HepG2 (cell line): ENCODE measurements around the gene ALS2. TPM values are rescaled to one million over a fixed set of nuclear protein-coding genes. Genes with fewer than 3 reads are reported as not detected.
A peak's percentile ranks its signal among the peaks of the same experiment; 100 is the strongest.

ENCODE experiments used
- HMG20A ChIP-seq: IDR thresholded peaks from 2 replicates; pipeline ENCODE4 v1.6.1; 2016; ENCODE audit warnings: borderline replicate concordance
- KDM6A ChIP-seq: IDR thresholded peaks from 2 replicates; pipeline ENCODE4 v1.6.1; 2016; ENCODE audit warnings: low read depth
- SAP130 ChIP-seq: IDR thresholded peaks from 2 replicates; pipeline ENCODE4 v1.6.1; 2016; ENCODE audit warnings: low read depth
- SKI ChIP-seq: fragments of 450-650 bp; IDR thresholded peaks from one replicate; pipeline ENCODE4 v1.6.1; 2018; ENCODE audit warnings: mild to moderate bottlenecking; ENCODE audit not compliant: partially characterized antibody
- ZNF136 ChIP-seq: sonication (generic); formaldehyde crosslinking; IDR thresholded peaks from 2 replicates; pipeline ENCODE4 v1.8.1; 2022; ENCODE audit warnings: low read depth, mild to moderate bottlenecking, moderate library complexity, missing genetic modification reagents
- ZNF232 ChIP-seq: sonication (generic); formaldehyde crosslinking; IDR thresholded peaks from 2 replicates; pipeline ENCODE4 v1.4.0; 2020; ENCODE audit warnings: missing genetic modification reagents, borderline replicate concordance
- polyA plus RNA-seq, 8 experiments: library from polyadenylated mRNA; depleted of rRNA in 3 of 8; stranded (reverse) in 7 of 8; unstranded in 1 of 8; fragments of >200 nt; fragmentation: Illumina TruSeq in 4 of 8; extraction: Trizol in 4 of 8; gene quantifications; 2 replicates each; pipeline versions ENCODE4 v1.2.1 to v1.2.3, GENCODE V29; 2011 to 2016; ENCODE audit warnings: low read depth in 4 of 8, missing spikeins in 1 of 8, mixed read lengths in 1 of 8; ENCODE audit not compliant: insufficient read depth in 1 of 8
- total RNA-seq, 5 experiments: library from RNA; depleted of rRNA; stranded (reverse); fragments of >200 nt; fragmentation: Illumina TruSeq; extraction: Trizol; gene quantifications; 2 replicates each; pipeline ENCODE4 v1.2.3, GENCODE V29; 2016; ENCODE audit warnings: low read depth in 1 of 5
- TF ChIP-seq, protein P1 (sequence below): sonication (generic); formaldehyde crosslinking; IDR thresholded peaks from one replicate; pipeline ENCODE4 v1.5.1; 2020; ENCODE audit warnings: mild to moderate bottlenecking, missing genetic modification reagents; ENCODE audit errors: not compliant biosample characterization
- TF ChIP-seq, protein P2 (sequence below): sonication (generic); formaldehyde crosslinking; IDR thresholded peaks from 2 replicates; pipeline ENCODE4 v1.4.0; 2020; ENCODE audit warnings: missing genetic modification reagents, mild to moderate bottlenecking, borderline replicate concordance
- TF ChIP-seq, protein P3 (sequence below): IDR thresholded peaks from 2 replicates; pipeline ENCODE4 v1.4.0; 2020; ENCODE audit warnings: mild to moderate bottlenecking, missing genetic modification reagents
- TF ChIP-seq, protein P4 (sequence below): sonication (generic); formaldehyde crosslinking; IDR thresholded peaks from 2 replicates; pipeline ENCODE4 v1.4.0; 2020; ENCODE audit warnings: missing genetic modification reagents, borderline replicate concordance

Gene ALS2
- total and polyA plus RNA-seq, 2 of the 13 experiments (the other 11 are each of a cell fraction or from before 2014, with no cell fraction given) = 12.7 to 19.3 TPM

DNA sequence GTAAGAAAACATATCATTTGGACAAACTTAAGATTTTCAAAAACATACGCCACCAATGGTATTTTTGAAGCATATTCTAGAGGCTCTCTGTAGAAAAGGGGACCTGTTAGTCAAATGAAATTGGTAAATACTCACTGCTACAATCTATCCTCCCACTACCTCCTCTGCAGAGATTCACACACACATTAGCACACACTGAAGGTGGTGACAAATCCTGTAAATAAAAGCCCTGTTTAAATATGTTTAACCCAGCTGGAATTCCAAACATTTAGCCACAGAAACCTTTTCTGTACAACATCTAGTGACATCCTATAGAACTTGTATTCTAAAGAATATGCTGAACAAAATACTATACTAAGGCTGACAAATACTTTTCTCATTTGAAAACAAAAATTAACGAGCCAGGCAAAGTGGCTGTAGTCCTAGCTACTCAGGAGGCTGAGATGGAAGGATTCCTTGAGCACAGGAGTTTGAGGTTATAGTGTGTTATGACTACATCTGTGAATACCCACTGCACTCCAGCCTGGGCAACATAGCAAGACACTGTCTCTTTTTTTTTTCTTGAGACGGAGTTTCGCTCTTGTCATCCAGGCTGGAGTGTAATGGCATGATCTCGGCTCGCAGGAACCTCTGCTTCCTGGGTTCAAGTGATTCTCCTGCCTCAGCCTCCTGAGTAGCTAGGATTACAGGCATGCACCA is 25.9 kb downstream of the ALS2 start (continued):
- TF ChIP-seq, protein P1, sequence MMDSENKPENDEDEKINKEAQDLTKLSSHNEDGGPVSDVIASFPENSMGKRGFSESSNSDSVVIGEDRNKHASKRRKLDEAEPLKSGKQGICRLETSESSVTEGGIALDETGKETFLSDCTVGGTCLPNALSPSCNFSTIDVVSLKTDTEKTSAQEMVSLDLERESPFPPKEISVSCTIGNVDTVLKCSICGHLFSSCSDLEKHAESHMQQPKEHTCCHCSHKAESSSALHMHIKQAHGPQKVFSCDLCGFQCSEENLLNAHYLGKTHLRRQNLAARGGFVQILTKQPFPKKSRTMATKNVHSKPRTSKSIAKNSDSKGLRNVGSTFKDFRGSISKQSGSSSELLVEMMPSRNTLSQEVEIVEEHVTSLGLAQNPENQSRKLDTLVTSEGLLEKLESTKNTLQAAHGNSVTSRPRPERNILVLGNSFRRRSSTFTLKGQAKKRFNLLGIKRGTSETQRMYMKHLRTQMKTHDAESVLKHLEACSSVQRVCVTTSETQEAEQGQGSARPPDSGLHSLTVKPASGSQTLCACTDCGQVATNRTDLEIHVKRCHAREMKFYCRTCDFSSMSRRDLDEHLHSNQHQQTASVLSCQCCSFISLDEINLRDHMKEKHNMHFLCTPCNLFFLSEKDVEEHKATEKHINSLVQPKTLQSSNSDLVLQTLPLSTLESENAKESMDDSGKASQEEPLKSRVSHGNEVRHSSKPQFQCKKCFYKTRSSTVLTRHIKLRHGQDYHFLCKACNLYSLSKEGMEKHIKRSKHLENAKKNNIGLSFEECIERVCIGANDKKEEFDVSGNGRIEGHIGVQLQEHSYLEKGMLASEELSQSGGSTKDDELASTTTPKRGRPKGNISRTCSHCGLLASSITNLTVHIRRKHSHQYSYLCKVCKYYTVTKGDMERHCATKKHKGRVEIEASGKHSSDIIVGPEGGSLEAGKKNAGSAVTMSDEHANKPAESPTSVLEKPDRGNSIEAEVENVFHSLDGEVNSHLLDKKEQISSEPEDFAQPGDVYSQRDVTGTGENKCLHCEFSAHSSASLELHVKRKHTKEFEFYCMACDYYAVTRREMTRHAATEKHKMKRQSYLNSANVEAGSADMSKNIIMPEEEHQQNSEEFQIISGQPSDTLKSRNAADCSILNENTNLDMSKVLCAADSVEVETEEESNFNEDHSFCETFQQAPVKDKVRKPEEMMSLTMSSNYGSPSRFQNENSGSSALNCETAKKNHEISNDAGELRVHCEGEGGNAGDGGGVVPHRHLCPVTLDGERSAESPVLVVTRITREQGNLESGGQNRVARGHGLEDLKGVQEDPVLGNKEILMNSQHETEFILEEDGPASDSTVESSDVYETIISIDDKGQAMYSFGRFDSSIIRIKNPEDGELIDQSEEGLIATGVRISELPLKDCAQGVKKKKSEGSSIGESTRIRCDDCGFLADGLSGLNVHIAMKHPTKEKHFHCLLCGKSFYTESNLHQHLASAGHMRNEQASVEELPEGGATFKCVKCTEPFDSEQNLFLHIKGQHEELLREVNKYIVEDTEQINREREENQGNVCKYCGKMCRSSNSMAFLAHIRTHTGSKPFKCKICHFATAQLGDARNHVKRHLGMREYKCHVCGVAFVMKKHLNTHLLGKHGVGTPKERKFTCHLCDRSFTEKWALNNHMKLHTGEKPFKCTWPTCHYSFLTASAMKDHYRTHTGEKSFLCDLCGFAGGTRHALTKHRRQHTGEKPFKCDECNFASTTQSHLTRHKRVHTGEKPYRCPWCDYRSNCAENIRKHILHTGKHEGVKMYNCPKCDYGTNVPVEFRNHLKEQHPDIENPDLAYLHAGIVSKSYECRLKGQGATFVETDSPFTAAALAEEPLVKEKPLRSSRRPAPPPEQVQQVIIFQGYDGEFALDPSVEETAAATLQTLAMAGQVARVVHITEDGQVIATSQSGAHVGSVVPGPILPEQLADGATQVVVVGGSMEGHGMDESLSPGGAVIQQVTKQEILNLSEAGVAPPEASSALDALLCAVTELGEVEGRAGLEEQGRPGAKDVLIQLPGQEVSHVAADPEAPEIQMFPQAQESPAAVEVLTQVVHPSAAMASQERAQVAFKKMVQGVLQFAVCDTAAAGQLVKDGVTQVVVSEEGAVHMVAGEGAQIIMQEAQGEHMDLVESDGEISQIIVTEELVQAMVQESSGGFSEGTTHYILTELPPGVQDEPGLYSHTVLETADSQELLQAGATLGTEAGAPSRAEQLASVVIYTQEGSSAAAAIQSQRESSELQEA (CRISPR knock-in tag) = no peak
- TF ChIP-seq, protein P2, sequence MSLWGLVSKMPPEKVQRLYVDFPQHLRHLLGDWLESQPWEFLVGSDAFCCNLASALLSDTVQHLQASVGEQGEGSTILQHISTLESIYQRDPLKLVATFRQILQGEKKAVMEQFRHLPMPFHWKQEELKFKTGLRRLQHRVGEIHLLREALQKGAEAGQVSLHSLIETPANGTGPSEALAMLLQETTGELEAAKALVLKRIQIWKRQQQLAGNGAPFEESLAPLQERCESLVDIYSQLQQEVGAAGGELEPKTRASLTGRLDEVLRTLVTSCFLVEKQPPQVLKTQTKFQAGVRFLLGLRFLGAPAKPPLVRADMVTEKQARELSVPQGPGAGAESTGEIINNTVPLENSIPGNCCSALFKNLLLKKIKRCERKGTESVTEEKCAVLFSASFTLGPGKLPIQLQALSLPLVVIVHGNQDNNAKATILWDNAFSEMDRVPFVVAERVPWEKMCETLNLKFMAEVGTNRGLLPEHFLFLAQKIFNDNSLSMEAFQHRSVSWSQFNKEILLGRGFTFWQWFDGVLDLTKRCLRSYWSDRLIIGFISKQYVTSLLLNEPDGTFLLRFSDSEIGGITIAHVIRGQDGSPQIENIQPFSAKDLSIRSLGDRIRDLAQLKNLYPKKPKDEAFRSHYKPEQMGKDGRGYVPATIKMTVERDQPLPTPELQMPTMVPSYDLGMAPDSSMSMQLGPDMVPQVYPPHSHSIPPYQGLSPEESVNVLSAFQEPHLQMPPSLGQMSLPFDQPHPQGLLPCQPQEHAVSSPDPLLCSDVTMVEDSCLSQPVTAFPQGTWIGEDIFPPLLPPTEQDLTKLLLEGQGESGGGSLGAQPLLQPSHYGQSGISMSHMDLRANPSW (CRISPR knock-in tag) = 0 out of 2 replicates have a peak, but pooled peaks have one; percentile 26
- TF ChIP-seq KDM6A (CRISPR knock-in tag) = no peak
- no peak for TF ChIP-seq SKI
- TF ChIP-seq ZNF136 (CRISPR knock-in tag) = no peak
- TF ChIP-seq, protein P3, sequence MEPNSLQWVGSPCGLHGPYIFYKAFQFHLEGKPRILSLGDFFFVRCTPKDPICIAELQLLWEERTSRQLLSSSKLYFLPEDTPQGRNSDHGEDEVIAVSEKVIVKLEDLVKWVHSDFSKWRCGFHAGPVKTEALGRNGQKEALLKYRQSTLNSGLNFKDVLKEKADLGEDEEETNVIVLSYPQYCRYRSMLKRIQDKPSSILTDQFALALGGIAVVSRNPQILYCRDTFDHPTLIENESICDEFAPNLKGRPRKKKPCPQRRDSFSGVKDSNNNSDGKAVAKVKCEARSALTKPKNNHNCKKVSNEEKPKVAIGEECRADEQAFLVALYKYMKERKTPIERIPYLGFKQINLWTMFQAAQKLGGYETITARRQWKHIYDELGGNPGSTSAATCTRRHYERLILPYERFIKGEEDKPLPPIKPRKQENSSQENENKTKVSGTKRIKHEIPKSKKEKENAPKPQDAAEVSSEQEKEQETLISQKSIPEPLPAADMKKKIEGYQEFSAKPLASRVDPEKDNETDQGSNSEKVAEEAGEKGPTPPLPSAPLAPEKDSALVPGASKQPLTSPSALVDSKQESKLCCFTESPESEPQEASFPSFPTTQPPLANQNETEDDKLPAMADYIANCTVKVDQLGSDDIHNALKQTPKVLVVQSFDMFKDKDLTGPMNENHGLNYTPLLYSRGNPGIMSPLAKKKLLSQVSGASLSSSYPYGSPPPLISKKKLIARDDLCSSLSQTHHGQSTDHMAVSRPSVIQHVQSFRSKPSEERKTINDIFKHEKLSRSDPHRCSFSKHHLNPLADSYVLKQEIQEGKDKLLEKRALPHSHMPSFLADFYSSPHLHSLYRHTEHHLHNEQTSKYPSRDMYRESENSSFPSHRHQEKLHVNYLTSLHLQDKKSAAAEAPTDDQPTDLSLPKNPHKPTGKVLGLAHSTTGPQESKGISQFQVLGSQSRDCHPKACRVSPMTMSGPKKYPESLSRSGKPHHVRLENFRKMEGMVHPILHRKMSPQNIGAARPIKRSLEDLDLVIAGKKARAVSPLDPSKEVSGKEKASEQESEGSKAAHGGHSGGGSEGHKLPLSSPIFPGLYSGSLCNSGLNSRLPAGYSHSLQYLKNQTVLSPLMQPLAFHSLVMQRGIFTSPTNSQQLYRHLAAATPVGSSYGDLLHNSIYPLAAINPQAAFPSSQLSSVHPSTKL (CRISPR knock-in tag) = peak; percentile 79
- no peak for TF ChIP-seq ZNF232
- TF ChIP-seq, protein P4, sequence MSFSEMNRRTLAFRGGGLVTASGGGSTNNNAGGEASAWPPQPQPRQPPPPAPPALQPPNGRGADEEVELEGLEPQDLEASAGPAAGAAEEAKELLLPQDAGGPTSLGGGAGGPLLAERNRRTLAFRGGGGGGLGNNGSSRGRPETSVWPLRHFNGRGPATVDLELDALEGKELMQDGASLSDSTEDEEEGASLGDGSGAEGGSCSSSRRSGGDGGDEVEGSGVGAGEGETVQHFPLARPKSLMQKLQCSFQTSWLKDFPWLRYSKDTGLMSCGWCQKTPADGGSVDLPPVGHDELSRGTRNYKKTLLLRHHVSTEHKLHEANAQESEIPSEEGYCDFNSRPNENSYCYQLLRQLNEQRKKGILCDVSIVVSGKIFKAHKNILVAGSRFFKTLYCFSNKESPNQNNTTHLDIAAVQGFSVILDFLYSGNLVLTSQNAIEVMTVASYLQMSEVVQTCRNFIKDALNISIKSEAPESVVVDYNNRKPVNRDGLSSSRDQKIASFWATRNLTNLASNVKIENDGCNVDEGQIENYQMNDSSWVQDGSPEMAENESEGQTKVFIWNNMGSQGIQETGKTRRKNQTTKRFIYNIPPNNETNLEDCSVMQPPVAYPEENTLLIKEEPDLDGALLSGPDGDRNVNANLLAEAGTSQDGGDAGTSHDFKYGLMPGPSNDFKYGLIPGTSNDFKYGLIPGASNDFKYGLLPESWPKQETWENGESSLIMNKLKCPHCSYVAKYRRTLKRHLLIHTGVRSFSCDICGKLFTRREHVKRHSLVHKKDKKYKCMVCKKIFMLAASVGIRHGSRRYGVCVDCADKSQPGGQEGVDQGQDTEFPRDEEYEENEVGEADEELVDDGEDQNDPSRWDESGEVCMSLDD = no peak
- TF ChIP-seq SAP130 (CRISPR knock-in tag) = peak; percentile 65
- TF ChIP-seq HMG20A (CRISPR knock-in tag) = peak; percentile 76; the same call in 1 of the 2 replicates
